Lung (tissue), 12 donors: ENCODE data around the gene ACSF2. TPM values are rescaled to one million over a fixed set of nuclear protein-coding genes. Genes with fewer than 3 reads are reported as not detected.

Experiments used
- ATAC-seq: fragments of 200-7000 bp; cut with Tn5 transposase; one replicate; pipeline ENCODE4 v1.9.1; 2020; ENCODE audit warnings: moderate number of reproducible peaks; ENCODE audit not compliant: insufficient read depth, low FRiP score
- DNase-seq, 3 donors: peaks; one replicate each; pipeline ENCODE4 v3.0.0-alpha.2; 2013 to 2017
- H3K27ac ChIP-seq, 2 donors: one replicate each; pipeline ENCODE4 v1.5.1; 2013; ENCODE audit warnings: mild to moderate bottlenecking in 2 of 2, moderate library complexity in 2 of 2, control low read depth in 1 of 2, inconsistent platforms in 1 of 2, low read depth in 1 of 2, low read length in 1 of 2
- H3K27me3 ChIP-seq, 3 donors: one replicate each; pipeline ENCODE4 v1.5.1; 2013; ENCODE audit warnings: low read length in 2 of 3; ENCODE audit not compliant: control insufficient read depth in 3 of 3, insufficient read depth in 3 of 3
- H3K36me3 ChIP-seq, 4 donors: one replicate each; pipeline ENCODE4 v1.5.1; 2013; ENCODE audit warnings: low read length in 4 of 4, mild to moderate bottlenecking in 1 of 4, moderate library complexity in 1 of 4; ENCODE audit not compliant: control insufficient read depth in 4 of 4, insufficient read depth in 4 of 4
- H3K4me1 ChIP-seq, 5 donors: one replicate each; pipeline ENCODE4 v1.5.1; 2013; ENCODE audit warnings: low read length in 5 of 5, mild to moderate bottlenecking in 2 of 5, moderate library complexity in 1 of 5; ENCODE audit not compliant: control insufficient read depth in 5 of 5, insufficient read depth in 5 of 5
- H3K4me3 ChIP-seq: one replicate; pipeline ENCODE4 v1.5.1; 2013; ENCODE audit warnings: mild to moderate bottlenecking, control low read depth, moderate library complexity
- H3K9ac ChIP-seq, 2 donors: one replicate each; pipeline ENCODE4 v1.5.1; 2013; ENCODE audit warnings: low read length in 2 of 2, control low read depth in 1 of 2; ENCODE audit not compliant: insufficient read depth in 1 of 2
- H3K9me3 ChIP-seq, 4 donors: one replicate each; pipeline ENCODE4 v1.5.1; 2013; ENCODE audit warnings: low read length in 3 of 4, mild to moderate bottlenecking in 1 of 4, moderate library complexity in 1 of 4; ENCODE audit not compliant: control insufficient read depth in 4 of 4, insufficient read depth in 3 of 4
- WGBS, 2 donors: extraction: QIAGEN DNeasy Blood & Tissue Kit; methylation state at CpG; one replicate each; pipeline ENCODE4 v1.1.7; 2013; 5-methylcytosine and 5-hydroxymethylcytosine counted together
- polyA plus RNA-seq, 2 donors: library from polyadenylated mRNA; stranded (reverse); fragments of 200-250 nt; gene quantifications; one replicate each; pipeline ENCODE4 v1.2.1, GENCODE V29; 2013
- total RNA-seq, 2 donors: library from RNA; depleted of rRNA in 1 of 2; stranded (reverse); fragments of >200 nt in 1 of 2; gene quantifications; one replicate each; pipeline ENCODE4 v1.2.1, GENCODE V29; 2014 to 2021
- TF ChIP-seq, protein P1 (sequence below): IDR thresholded peaks from 2 replicates; pipeline ENCODE4 v1.5.1; 2012; ENCODE audit warnings: mild to moderate bottlenecking; ENCODE audit errors: control extremely low read depth, extremely low read depth
- donor health status: control.
- donor health status: control.
- donor health status: Bipolar disorder and iron deficiency.
- donor health status: healthy.
- donor health status: DM: yes; HTN: yes; CAD: no.

ACSF2 gene
- total and polyA plus RNA-seq, 4 donors: 23.5 to 79.2 (median 70.9) TPM

DNA sequence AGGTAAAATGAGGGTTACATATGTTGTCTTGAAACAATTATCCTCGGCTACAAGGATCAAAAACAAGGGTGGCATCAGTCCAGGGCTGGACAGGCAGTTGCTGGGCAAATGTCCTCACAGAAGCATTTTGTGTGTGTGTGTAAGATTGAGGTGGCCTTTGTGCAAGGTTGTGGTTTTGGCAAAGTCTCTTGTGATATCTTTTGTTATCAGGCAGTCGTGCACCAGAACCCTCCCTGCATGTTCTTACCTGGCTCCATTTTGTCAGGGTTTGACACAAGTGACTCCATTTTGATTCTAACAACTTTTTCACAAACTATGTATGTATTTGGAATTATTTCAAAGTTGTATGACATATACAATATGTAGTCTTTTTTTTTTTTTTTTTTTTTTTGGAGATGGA, 22.6 kb downstream of the ACSF2 start:
- peaks cover 0 to 6% (median 0%) of the 10 kb centered on the region in 4 donors for H3K36me3 ChIP-seq
- no peak overlapping the region for H3K4me3 ChIP-seq
- no peak overlapping the region for H3K9ac ChIP-seq
- H3K4me1 ChIP-seq: peaks cover 0 to 20% (median 2%) of the 10 kb centered on the region in 5 donors
- DNase-seq (no peak), ATAC-seq (no peak)
- 60 to 72% methylated on average over 2 of the region's 2 CpGs for WGBS, 2 donors
- peak overlapping the region in 1 of 2 donors; percentile 60 for H3K27ac ChIP-seq
- no peaks in the 10 kb centered on the region for H3K9me3 ChIP-seq
- no peaks in the 10 kb centered on the region for H3K27me3 ChIP-seq
- TF ChIP-seq, protein P1, sequence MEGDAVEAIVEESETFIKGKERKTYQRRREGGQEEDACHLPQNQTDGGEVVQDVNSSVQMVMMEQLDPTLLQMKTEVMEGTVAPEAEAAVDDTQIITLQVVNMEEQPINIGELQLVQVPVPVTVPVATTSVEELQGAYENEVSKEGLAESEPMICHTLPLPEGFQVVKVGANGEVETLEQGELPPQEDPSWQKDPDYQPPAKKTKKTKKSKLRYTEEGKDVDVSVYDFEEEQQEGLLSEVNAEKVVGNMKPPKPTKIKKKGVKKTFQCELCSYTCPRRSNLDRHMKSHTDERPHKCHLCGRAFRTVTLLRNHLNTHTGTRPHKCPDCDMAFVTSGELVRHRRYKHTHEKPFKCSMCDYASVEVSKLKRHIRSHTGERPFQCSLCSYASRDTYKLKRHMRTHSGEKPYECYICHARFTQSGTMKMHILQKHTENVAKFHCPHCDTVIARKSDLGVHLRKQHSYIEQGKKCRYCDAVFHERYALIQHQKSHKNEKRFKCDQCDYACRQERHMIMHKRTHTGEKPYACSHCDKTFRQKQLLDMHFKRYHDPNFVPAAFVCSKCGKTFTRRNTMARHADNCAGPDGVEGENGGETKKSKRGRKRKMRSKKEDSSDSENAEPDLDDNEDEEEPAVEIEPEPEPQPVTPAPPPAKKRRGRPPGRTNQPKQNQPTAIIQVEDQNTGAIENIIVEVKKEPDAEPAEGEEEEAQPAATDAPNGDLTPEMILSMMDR: no peak

DNA sequence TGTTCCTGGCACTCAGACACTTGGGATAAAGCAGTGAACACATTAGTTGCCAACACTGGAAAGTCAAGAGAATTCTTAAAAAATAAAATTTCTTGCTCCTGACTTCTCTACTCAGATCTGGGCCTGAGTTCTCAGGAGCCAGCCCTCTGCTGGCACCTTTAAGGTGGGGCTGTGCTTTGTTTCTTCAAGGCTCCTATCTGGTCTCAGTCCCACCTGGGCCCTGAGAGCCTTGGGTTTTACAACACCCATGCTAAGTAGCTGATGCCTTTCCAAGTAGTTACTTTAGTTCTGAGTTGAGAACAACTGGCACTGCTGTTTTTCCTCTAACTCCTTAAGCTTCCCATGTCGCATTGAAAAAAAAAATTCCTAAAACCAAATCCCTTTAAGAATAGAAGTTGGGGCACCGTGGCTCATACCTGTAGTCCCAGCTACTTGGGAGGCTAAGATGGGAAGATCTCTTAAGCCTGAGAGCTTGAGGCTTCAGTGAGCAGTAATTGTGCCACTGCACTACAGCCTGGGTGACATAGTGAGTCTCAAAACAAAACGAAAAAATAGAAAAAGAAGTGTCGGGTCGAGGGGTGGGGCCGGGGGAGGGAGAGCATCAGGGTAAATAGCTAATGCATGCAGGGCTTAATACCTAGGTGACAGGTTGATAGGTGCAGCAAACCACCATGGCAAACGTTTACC, 26.1 kb downstream of the ACSF2 start:
- H3K9ac ChIP-seq: no peak overlapping the region
- TF ChIP-seq, protein P1: no peak
- no peak for DNase-seq
- no peak for ATAC-seq
- H3K4me1 ChIP-seq: peaks cover 0 to 11% (median 0%) of the 10 kb centered on the region in 5 donors
- WGBS, 2 donors: 55 to 59% methylated on average over 7 of the region's 7 CpGs
- no peaks in the 10 kb centered on the region for H3K9me3 ChIP-seq
- no peak overlapping the region for H3K4me3 ChIP-seq
- peak overlapping the region in 1 of 2 donors; percentile 67 for H3K27ac ChIP-seq
- H3K36me3 ChIP-seq: peaks cover 0 to 15% (median 2%) of the 10 kb centered on the region in 4 donors
- no peaks in the 10 kb centered on the region for H3K27me3 ChIP-seq

GRCh38 chr17:50452630-50453300, 26.7 kb downstream of the ACSF2 start:
- Histone ChIP-seq H3K4me3 (no peak overlapping the region), H3K27ac (peak overlapping the region in 1 of 2 donors; percentile 61), H3K27me3 (no peaks in the 10 kb centered on the region), H3K9me3 (no peaks in the 10 kb centered on the region), H3K4me1 (peaks cover 0 to 7% (median 0%) of the 10 kb centered on the region in 5 donors), H3K9ac (no peak overlapping the region), H3K36me3 (peaks cover 0 to 17% (median 2%) of the 10 kb centered on the region in 4 donors)
- ATAC-seq (no peak), DNase-seq (no peak)
- WGBS, 2 donors: 59 to 60% methylated on average over 10 of the region's 10 CpGs
- TF ChIP-seq, protein P1: no peak
